ENCODE results near the gene EXT2. TPM values are rescaled to one million over a fixed set of nuclear protein-coding genes. Genes with fewer than 3 reads are reported as not detected.

EXT2 gene
- total RNA-seq, 2 donors from 2014 or later = 76.5 to 96.7 TPM

GRCh38 chr11:44243086-44243485 lies 147.6 kb downstream of the EXT2 start:
- Histone ChIP-seq H3K9me3 (no peaks in the 10 kb centered on the region), H3K4me3 (no peak overlapping the region), H3K36me3 (peaks cover 0 to 5% of the 10 kb centered on the region in 2 donors), H3K27me3 (replicated peaks; ENCODE audit: insufficient read depth) (no peaks in the 10 kb centered on the region), H3K4me1 (replicated peaks) (no peaks in the 10 kb centered on the region), H3K27ac (no peak overlapping the region)
- no peak for DNase-seq (ENCODE audit: low spot score)
- intact Hi-C loops (cut with DNase I) = no loop called here
- 73% methylated on average over 5 of the region's 5 CpGs for WGBS
- TF ChIP-seq POLR2A (IDR thresholded peaks at IDR 0.05) (no peak), POLR2AphosphoS5 (IDR thresholded peaks at IDR 0.05) (no peak), CTCF (IDR thresholded peaks at IDR 0.05) (no peak)

GRCh38 chr11:44243595-44244343 lies 148.3 kb downstream of the EXT2 start:
- intact Hi-C loops (cut with DNase I) = no loop called here
- WGBS = 69% methylated on average over 6 of the region's 6 CpGs
- Histone ChIP-seq H3K27me3 (replicated peaks; ENCODE audit: insufficient read depth) (no peaks in the 10 kb centered on the region), H3K27ac (no peak overlapping the region), H3K4me1 (replicated peaks) (no peaks in the 10 kb centered on the region), H3K36me3 (peaks cover 0 to 5% of the 10 kb centered on the region in 2 donors), H3K9me3 (no peaks in the 10 kb centered on the region), H3K4me3 (no peak overlapping the region)
- no peak for DNase-seq (ENCODE audit: low spot score)
- no peak for TF ChIP-seq CTCF (IDR thresholded peaks at IDR 0.05)
- TF ChIP-seq POLR2A (IDR thresholded peaks at IDR 0.05) = no peak

GRCh38 chr11:44244639-44245310 lies 149.3 kb downstream of the EXT2 start:
- Histone ChIP-seq H3K9me3 (no peaks in the 10 kb centered on the region), H3K36me3 (peaks cover 0 to 5% of the 10 kb centered on the region in 2 donors), H3K4me1 (replicated peaks) (no peaks in the 10 kb centered on the region), H3K27ac (no peak overlapping the region), H3K27me3 (replicated peaks; ENCODE audit: insufficient read depth) (no peaks in the 10 kb centered on the region), H3K4me3 (no peak overlapping the region)
- TF ChIP-seq POLR2A (IDR thresholded peaks at IDR 0.05) (no peak), POLR2AphosphoS5 (IDR thresholded peaks at IDR 0.05) (no peak), CTCF (IDR thresholded peaks at IDR 0.05) (no peak)
- WGBS = 93% methylated on average over 8 of the region's 8 CpGs
- intact Hi-C loops (cut with DNase I) = no loop called here
- DNase-seq (ENCODE audit: low spot score) = no peak

- intact Hi-C loops (cut with DNase I) = no loop called here
- H3K27ac ChIP-seq = no peak overlapping the region
- H3K36me3 ChIP-seq = peaks cover 0 to 5% of the 10 kb centered on the region in 2 donors
- DNase-seq (ENCODE audit: low spot score) = no peak
- TF ChIP-seq POLR2AphosphoS5 (IDR thresholded peaks at IDR 0.05) (no peak), CTCF (IDR thresholded peaks at IDR 0.05) (no peak), POLR2A (IDR thresholded peaks at IDR 0.05) (no peak)
- H3K4me3 ChIP-seq = no peak overlapping the region
- no peaks in the 10 kb centered on the region for H3K9me3 ChIP-seq
- H3K27me3 ChIP-seq (replicated peaks; ENCODE audit: insufficient read depth) = no peaks in the 10 kb centered on the region
- H3K4me1 ChIP-seq (replicated peaks) = no peaks in the 10 kb centered on the region
- WGBS = 34% methylated on average over 4 of the region's 4 CpGs
Observed at GRCh38 chr11:44246726-44247125, 151.2 kb downstream of the EXT2 start.

- peaks cover 0 to 5% of the 10 kb centered on the region in 2 donors for H3K36me3 ChIP-seq
- H3K4me3 ChIP-seq = no peak overlapping the region
- TF ChIP-seq CTCF (IDR thresholded peaks at IDR 0.05) = no peak
- TF ChIP-seq POLR2AphosphoS5 (IDR thresholded peaks at IDR 0.05) = no peak
- TF ChIP-seq POLR2A (IDR thresholded peaks at IDR 0.05) = no peak
- intact Hi-C loops (cut with DNase I) = no loop called here
- no peaks in the 10 kb centered on the region for H3K4me1 ChIP-seq (replicated peaks)
- no peaks in the 10 kb centered on the region for H3K27me3 ChIP-seq (replicated peaks; ENCODE audit: insufficient read depth)
- no peaks in the 10 kb centered on the region for H3K9me3 ChIP-seq
- no peak for DNase-seq (ENCODE audit: low spot score)
- 74% methylated on average over 6 of the region's 6 CpGs for WGBS
- no peak overlapping the region for H3K27ac ChIP-seq
Observed at GRCh38 chr11:44247508-44247907, 152.0 kb downstream of the EXT2 start.
